Colonic mucosa (tissue), 4 donors: ENCODE measurements around the gene WNT3A. TPM values are rescaled to one million over a fixed set of nuclear protein-coding genes. Genes with fewer than 3 reads are reported as not detected.

ENCODE experiments used
- DNase-seq: peaks from one replicate; pipeline ENCODE4 v3.0.0-alpha.2; 2020
- H3K27ac ChIP-seq: fragments of 200-600 bp; one replicate; pipeline ENCODE4 v1.8.0; 2021
- H3K27me3 ChIP-seq: fragments of 200-600 bp; one replicate; pipeline ENCODE4 v1.8.0; 2021
- H3K36me3 ChIP-seq: fragments of 200-600 bp; one replicate; pipeline ENCODE4 v1.8.0; 2021
- H3K4me1 ChIP-seq: fragments of 200-600 bp; one replicate; pipeline ENCODE4 v1.8.0; 2021; ENCODE audit warnings: mild to moderate bottlenecking
- H3K4me3 ChIP-seq: fragments of 200-600 bp; one replicate; pipeline ENCODE4 v1.8.0; 2021
- H3K9ac ChIP-seq, 2 donors: one replicate each; pipeline ENCODE4 v1.7.0; 2013; ENCODE audit warnings: control low read depth in 2 of 2, low read depth in 2 of 2, low read length in 2 of 2
- H3K9me3 ChIP-seq: fragments of 200-600 bp; one replicate; pipeline ENCODE4 v1.8.0; 2021
- CTCF ChIP-seq: fragments of 200-600 bp; IDR thresholded peaks from one replicate; pipeline ENCODE4 v1.8.0; 2022; ENCODE audit warnings: antibody characterized with exemption, mild to moderate bottlenecking
- intact Hi-C: fragments of 100-400 bp; cut with DNase I; formaldehyde crosslinking; loops from one replicate; pipeline ENCODE4 v1.14.1; 2022
- total RNA-seq, 2 donors: library from RNA; stranded (reverse); fragmentation: NEBNext Ultra II Directional in 1 of 2; extraction: Animal tissue kit (Norgen Biotek cat#: 25700) in 1 of 2; gene quantifications; one replicate each; pipeline ENCODE4 v1.2.1, GENCODE V29; 2021
- donor health status: healthy.
- donor health status: DM: no; HTN: no; CAD: no.
- donor health status: DM: no; HTN: no; CAD: no.

The WNT3A gene
- total RNA-seq, 2 donors from 2014 or later, result not detected

GRCh38 chr1:228035844-228036243 is 29.0 kb downstream of the WNT3A start:
- TF ChIP-seq CTCF, result no peak
- Histone ChIP-seq H3K4me3 (no peak overlapping the region), H3K4me1 (no peaks in the 10 kb centered on the region), H3K9me3 (no peaks in the 10 kb centered on the region), H3K36me3 (no peaks in the 10 kb centered on the region), H3K9ac (no peak overlapping the region), H3K27me3 (peaks cover 24% of the 10 kb centered on the region), H3K27ac (no peak overlapping the region)
- intact Hi-C loops, result no loop called here
- no peak for DNase-seq

GRCh38 chr1:228036701-228037231 is 30.0 kb downstream of the WNT3A start:
- intact Hi-C loops, result no loop called here
- no peak for TF ChIP-seq CTCF
- no peak overlapping the region for H3K4me3 ChIP-seq
- no peaks in the 10 kb centered on the region for H3K9me3 ChIP-seq
- H3K4me1 ChIP-seq, result no peaks in the 10 kb centered on the region
- H3K27ac ChIP-seq, result no peak overlapping the region
- no peaks in the 10 kb centered on the region for H3K36me3 ChIP-seq
- no peak overlapping the region for H3K9ac ChIP-seq
- no peak for DNase-seq
- peaks cover 24% of the 10 kb centered on the region for H3K27me3 ChIP-seq

- intact Hi-C loops, result no loop called here
- H3K4me1 ChIP-seq, result no peaks in the 10 kb centered on the region
- peak overlapping the region in 1 of 2 donors; percentile 12 for H3K9ac ChIP-seq
- H3K27me3 ChIP-seq, result peaks cover 24% of the 10 kb centered on the region
- no peak for DNase-seq
- H3K9me3 ChIP-seq, result no peaks in the 10 kb centered on the region
- H3K27ac ChIP-seq, result no peak overlapping the region
- no peak for TF ChIP-seq CTCF
- H3K36me3 ChIP-seq, result no peaks in the 10 kb centered on the region
- no peak overlapping the region for H3K4me3 ChIP-seq
Observed at GRCh38 chr1:228037401-228038386, 30.9 kb downstream of the WNT3A start.

- H3K9me3 ChIP-seq, result no peaks in the 10 kb centered on the region
Observed at GRCh38 chr1:228038387-228039005, 31.7 kb downstream of the WNT3A start.

More at GRCh38 chr1:228038387-228039005, 31.7 kb downstream of the WNT3A start:
- no peak for DNase-seq
- Histone ChIP-seq H3K27me3 (peaks cover 24% of the 10 kb centered on the region), H3K36me3 (no peaks in the 10 kb centered on the region), H3K4me3 (no peak overlapping the region), H3K27ac (no peak overlapping the region), H3K4me1 (no peaks in the 10 kb centered on the region), H3K9ac (no peak overlapping the region)
- TF ChIP-seq CTCF, result no peak
- intact Hi-C loops, result no loop called here
